Panc1 (cell line): ENCODE data around the gene TXNDC2. TPM values are rescaled to one million over a fixed set of nuclear protein-coding genes. Genes with fewer than 3 reads are reported as not detected.

ENCODE experiments used
- ATAC-seq: fragments of 200-7000 bp; cut with Tn5 transposase; 2 replicates; pipeline ENCODE4 v1.9.1; 2020; ENCODE audit warnings: mild to moderate bottlenecking, moderate library complexity
- BruUV-seq: library from RNA; stranded (reverse); fragments of 400-500 nt; replicated peaks from 2 replicates; lab custom pipeline; 2021; lab: Mats Ljungman, UMichigan
- CTCF ChIA-PET: fragments of 300-600 bp; sonication (Branson Sonifier 250); formaldehyde crosslinking; loops from one replicate; lab custom pipeline; 2022; ENCODE audit warnings: antibody characterized with exemption; lab: Charles Lee
- POLR2A ChIA-PET: fragments of 300-600 bp; sonication (Branson Sonifier 250); formaldehyde crosslinking; loops from one replicate; lab custom pipeline; 2022; ENCODE audit warnings: antibody characterized with exemption; lab: Charles Lee
- DNase-seq: peaks from one replicate; pipeline ENCODE4 v3.0.0-alpha.2; 2010; ENCODE audit warnings: low read depth, low spot score
- H3K27ac ChIP-seq: 2 replicates; pipeline ENCODE4 v1.5.1; 2011; ENCODE audit warnings: mild to moderate bottlenecking, low read length, inconsistent platforms
- H3K27me3 ChIP-seq: fragments of 200-500 bp; sonication (Bioruptor generic); 2 replicates; pipeline ENCODE4 v1.6.0; 2014; ENCODE audit warnings: low read length, inconsistent platforms; ENCODE audit not compliant: control insufficient read depth, insufficient read depth
- H3K36me3 ChIP-seq: fragments of 200-500 bp; sonication (Bioruptor generic); 2 replicates; pipeline ENCODE4 v1.5.1; 2014; ENCODE audit warnings: inconsistent platforms, mild to moderate bottlenecking, low read length, moderate library complexity; ENCODE audit not compliant: control insufficient read depth, insufficient read depth
- H3K4me1 ChIP-seq: 2 replicates; pipeline ENCODE4 v1.5.1; 2011; ENCODE audit warnings: inconsistent platforms, mild to moderate bottlenecking, low read length, moderate library complexity; ENCODE audit not compliant: control insufficient read depth, insufficient read depth
- H3K4me3 ChIP-seq, 2 experiments: 2 replicates each; pipeline ENCODE4 v1.5.1; 2011 to 2012; ENCODE audit warnings: low read depth in 2 of 2, low read length in 2 of 2, mild to moderate bottlenecking in 2 of 2, inconsistent platforms in 1 of 2, moderate library complexity in 1 of 2
- H3K9me3 ChIP-seq: fragments of 200-500 bp; sonication (Bioruptor generic); 2 replicates; pipeline ENCODE4 v1.5.1; 2014; ENCODE audit warnings: low read depth, mild to moderate bottlenecking, inconsistent platforms, low read length, moderate library complexity; ENCODE audit not compliant: control insufficient read depth, insufficient read depth
- CTCF ChIP-seq: fragments of 450-650 bp; IDR thresholded peaks from 2 replicates; pipeline ENCODE4 v1.5.1; 2017; ENCODE audit warnings: mild to moderate bottlenecking
- POLR2AphosphoS5 ChIP-seq: IDR thresholded peaks from 2 replicates; pipeline ENCODE4 v1.6.1; 2012; ENCODE audit warnings: mild to moderate bottlenecking, low read depth, low read length, moderate library complexity
- REST ChIP-seq, 2 experiments: IDR thresholded peaks; 2 replicates each; pipeline ENCODE4 v1.6.1; 2011 to 2012; ENCODE audit warnings: low read depth in 2 of 2, control low read depth in 1 of 2, low read length in 1 of 2, mild to moderate bottlenecking in 1 of 2, moderate library complexity in 1 of 2; ENCODE audit not compliant: insufficient read depth in 1 of 2
- SIN3A ChIP-seq: IDR thresholded peaks from 2 replicates; pipeline ENCODE4 v1.6.1; 2012; ENCODE audit warnings: low read depth, mild to moderate bottlenecking, low read length, moderate library complexity, borderline replicate concordance; ENCODE audit not compliant: insufficient read depth
- TCF7L2 ChIP-seq: IDR thresholded peaks from 2 replicates; pipeline ENCODE4 v1.6.1; 2011; ENCODE audit warnings: mild to moderate bottlenecking, low read depth, low read length, inconsistent platforms
- in situ Hi-C: cut with HindIII; loops from 2 replicates; pipeline ENCODE4 v1.10.0; 2016; ENCODE audit warnings: low sequenced_read_pairs, low pct_unique_long_range_greater_than_20kb
- intact Hi-C: fragments of 100-400 bp; cut with micrococcal nuclease; formaldehyde crosslinking; loops from one replicate; pipeline ENCODE4 v1.10.0; 2022; ENCODE audit not compliant: unreplicated experiment
- total RNA-seq: library from RNA; stranded (reverse); gene quantifications from one replicate; pipeline ENCODE4 v1.2.1, GENCODE V29; 2021; ENCODE audit not compliant: unreplicated experiment

Gene TXNDC2
- total RNA-seq, 1 experiment from 2014 or later, result 0.90 TPM

GRCh38 chr18:9887992-9888391 is 2.2 kb downstream of the TXNDC2 start:
- intact Hi-C loops (no loop called here), in situ Hi-C loops (no loop called here)
- Histone ChIP-seq H3K9me3 (no peaks in the 10 kb centered on the region), H3K4me1 (no peaks in the 10 kb centered on the region), H3K27ac (no peak overlapping the region), H3K27me3 (no peaks in the 10 kb centered on the region), H3K36me3 (no peaks in the 10 kb centered on the region), H3K4me3 (no peak overlapping the region)
- ATAC-seq, result no peak
- no TSS peak for BruUV-seq
- POLR2A ChIA-PET, result no interaction called here
- no peak for DNase-seq
- TF ChIP-seq TCF7L2 (no peak), REST (IDR thresholded peaks at IDR 0.05; ENCODE audit: insufficient read depth in 1 of 2, low read depth in 2 of 2, low read length in 1 of 2) (no peak), SIN3A (no peak), POLR2AphosphoS5 (no peak), CTCF (no peak)
- CTCF ChIA-PET, result no interaction called here

GRCh38 chr18:9890196-9890595 is 4.4 kb downstream of the TXNDC2 start:
- TF ChIP-seq POLR2AphosphoS5 (no peak), SIN3A (no peak), TCF7L2 (no peak)
- H3K27ac ChIP-seq, result no peak overlapping the region
- ATAC-seq, result no peak
- in situ Hi-C loops (no loop called here), intact Hi-C loops (no loop called here)
- no peak overlapping the region for H3K4me3 ChIP-seq
- ChIA-PET POLR2A (no interaction called here), CTCF (no interaction called here)
- no peaks in the 10 kb centered on the region for H3K27me3 ChIP-seq
- BruUV-seq, result no TSS peak
- no peaks in the 10 kb centered on the region for H3K36me3 ChIP-seq
- H3K4me1 ChIP-seq, result no peaks in the 10 kb centered on the region
- no peak for DNase-seq
- H3K9me3 ChIP-seq, result no peaks in the 10 kb centered on the region

- no TSS peak for BruUV-seq
- Histone ChIP-seq H3K9me3 (no peaks in the 10 kb centered on the region), H3K36me3 (no peaks in the 10 kb centered on the region), H3K4me1 (no peaks in the 10 kb centered on the region), H3K27me3 (no peaks in the 10 kb centered on the region), H3K4me3 (no peak overlapping the region), H3K27ac (no peak overlapping the region)
- TF ChIP-seq SIN3A (no peak), POLR2AphosphoS5 (no peak), TCF7L2 (no peak), REST (IDR thresholded peaks at IDR 0.05; ENCODE audit: insufficient read depth in 1 of 2, low read depth in 2 of 2, low read length in 1 of 2) (no peak), CTCF (no peak)
- DNase-seq (no peak), ATAC-seq (no peak)
- in situ Hi-C loops, result no loop called here
- ChIA-PET POLR2A (no interaction called here), CTCF (no interaction called here)
- intact Hi-C loops, result no loop called here
Observed at GRCh38 chr18:9890957-9891356, 5.2 kb downstream of the TXNDC2 start.
